Measurements from ENCODE around the gene DYSF.

Gene DYSF

GRCh38 chr2:71459084-71459431 lies 5.7 kb downstream of the DYSF start:
- Histone ChIP-seq H2BK5ac (ENCODE audit: low read length) (no peak overlapping the region), H3K27ac (replicated peaks; ENCODE audit: low read length) (no peak overlapping the region), H3K4me3 (ENCODE audit: low read length in 2 of 2) (no peak overlapping the region), H3K36me3 (replicated peaks in 1 of 2; ENCODE audit: control insufficient read depth in 2 of 2, insufficient read depth in 2 of 2, low read length in 2 of 2) (no peaks in the 10 kb centered on the region), H3K9ac (ENCODE audit: low read depth, low read length, poor library complexity) (no peak overlapping the region), H3K4ac (ENCODE audit: low read length) (no peak overlapping the region), H2AK5ac (ENCODE audit: low read depth, low read length) (no peak overlapping the region), H4K91ac (ENCODE audit: low read depth, low read length, poor library complexity) (no peak overlapping the region), H4K8ac (ENCODE audit: low read depth, low read length) (no peak overlapping the region), H3K18ac (ENCODE audit: low read length) (no peak overlapping the region), H2BK15ac (ENCODE audit: low read length) (no peak overlapping the region), H3K79me1 (ENCODE audit: low read depth, low read length) (no peaks in the 10 kb centered on the region), H3K9me3 (replicated peaks in 1 of 2; ENCODE audit: control insufficient read depth in 2 of 2, insufficient read depth in 1 of 2, low read depth in 1 of 2, low read length in 2 of 2) (no peaks in the 10 kb centered on the region), H2BK120ac (ENCODE audit: low read depth, low read length) (no peak overlapping the region), H2BK12ac (ENCODE audit: low read length) (no peak overlapping the region), H3K23ac (ENCODE audit: low read depth, low read length, poor library complexity) (no peak overlapping the region), H2AFZ (ENCODE audit: low read length) (no peak overlapping the region), H3K4me2 (ENCODE audit: insufficient read depth, low read length, poor library complexity, severe bottlenecking) (no peak overlapping the region), H3K4me1 (ENCODE audit: control insufficient read depth in 2 of 2, insufficient read depth in 1 of 2, low read depth in 1 of 2, low read length in 2 of 2) (peaks cover 20 to 25% of the 10 kb centered on the region in 2 donors), H3K14ac (ENCODE audit: low read length) (no peak overlapping the region), H3K27me3 (ENCODE audit: control insufficient read depth in 3 of 3, insufficient read depth in 3 of 3, low read depth in 1 of 3, low read length in 3 of 3) (peaks cover 0 to 41% (median 13%) of the 10 kb centered on the region in 3 experiments)
- WGBS, 2 donors (ENCODE audit: extremely low coverage in 2 of 2, insufficient read length in 2 of 2, insufficient replicate concordance in 1 of 2) = no CpG with 5 or more reads among the region's 2 CpGs
- DNase-seq (ENCODE audit: low spot score) = no peak

GRCh38 chr2:71460056-71460455 lies 6.7 kb downstream of the DYSF start:
- H3K36me3 ChIP-seq (replicated peaks in 1 of 2; ENCODE audit: control insufficient read depth in 2 of 2, insufficient read depth in 2 of 2, low read length in 2 of 2) = no peaks in the 10 kb centered on the region
- DNase-seq (ENCODE audit: low spot score) = no peak
- H4K91ac ChIP-seq (ENCODE audit: low read depth, low read length, poor library complexity) = no peak overlapping the region
- no peak overlapping the region for H2BK12ac ChIP-seq (ENCODE audit: low read length)
- H2AFZ ChIP-seq (ENCODE audit: low read length) = no peak overlapping the region
- H3K9me3 ChIP-seq (replicated peaks in 1 of 2; ENCODE audit: control insufficient read depth in 2 of 2, insufficient read depth in 1 of 2, low read depth in 1 of 2, low read length in 2 of 2) = peaks cover 0 to 6% of the 10 kb centered on the region in 2 donors
- no peak overlapping the region for H3K18ac ChIP-seq (ENCODE audit: low read length)
- H3K4me3 ChIP-seq (ENCODE audit: low read length in 2 of 2) = no peak overlapping the region
- H3K27ac ChIP-seq (replicated peaks; ENCODE audit: low read length) = no peak overlapping the region
- no peak overlapping the region for H2AK5ac ChIP-seq (ENCODE audit: low read depth, low read length)
- no peak overlapping the region for H3K4ac ChIP-seq (ENCODE audit: low read length)
- no peak overlapping the region for H2BK120ac ChIP-seq (ENCODE audit: low read depth, low read length)
- whole genome bisulfite sequencing, 2 donors (ENCODE audit: extremely low coverage in 2 of 2, insufficient read length in 2 of 2, insufficient replicate concordance in 1 of 2) = no CpG with 5 or more reads among the region's 6 CpGs
- H3K4me1 ChIP-seq (ENCODE audit: control insufficient read depth in 2 of 2, insufficient read depth in 1 of 2, low read depth in 1 of 2, low read length in 2 of 2) = peaks cover 18 to 22% of the 10 kb centered on the region in 2 donors
- H3K23ac ChIP-seq (ENCODE audit: low read depth, low read length, poor library complexity) = no peak overlapping the region
- no peak overlapping the region for H2BK5ac ChIP-seq (ENCODE audit: low read length)
- no peak overlapping the region for H3K4me2 ChIP-seq (ENCODE audit: insufficient read depth, low read length, poor library complexity, severe bottlenecking)
- H3K14ac ChIP-seq (ENCODE audit: low read length) = no peak overlapping the region
- H3K27me3 ChIP-seq (ENCODE audit: control insufficient read depth in 3 of 3, insufficient read depth in 3 of 3, low read depth in 1 of 3, low read length in 3 of 3) = peaks cover 0 to 41% (median 14%) of the 10 kb centered on the region in 3 experiments
- no peak overlapping the region for H2BK15ac ChIP-seq (ENCODE audit: low read length)
- H3K79me1 ChIP-seq (ENCODE audit: low read depth, low read length) = no peaks in the 10 kb centered on the region
- no peak overlapping the region for H3K9ac ChIP-seq (ENCODE audit: low read depth, low read length, poor library complexity)
- H4K8ac ChIP-seq (ENCODE audit: low read depth, low read length) = no peak overlapping the region

- no peak overlapping the region for H2AK5ac ChIP-seq (ENCODE audit: low read depth, low read length)
- no peak overlapping the region for H2BK15ac ChIP-seq (ENCODE audit: low read length)
- H3K9me3 ChIP-seq (replicated peaks in 1 of 2; ENCODE audit: control insufficient read depth in 2 of 2, insufficient read depth in 1 of 2, low read depth in 1 of 2, low read length in 2 of 2) = peaks cover 0 to 7% of the 10 kb centered on the region in 2 donors
- WGBS, 2 donors (ENCODE audit: extremely low coverage in 2 of 2, insufficient read length in 2 of 2, insufficient replicate concordance in 1 of 2) = no CpG with 5 or more reads among the region's 9 CpGs
- H2BK120ac ChIP-seq (ENCODE audit: low read depth, low read length) = no peak overlapping the region
- no peak overlapping the region for H4K8ac ChIP-seq (ENCODE audit: low read depth, low read length)
- no peak overlapping the region for H3K9ac ChIP-seq (ENCODE audit: low read depth, low read length, poor library complexity)
- H3K27ac ChIP-seq (replicated peaks; ENCODE audit: low read length) = no peak overlapping the region
- H3K18ac ChIP-seq (ENCODE audit: low read length) = no peak overlapping the region
- no peak overlapping the region for H4K91ac ChIP-seq (ENCODE audit: low read depth, low read length, poor library complexity)
- no peak overlapping the region for H3K23ac ChIP-seq (ENCODE audit: low read depth, low read length, poor library complexity)
- no peaks in the 10 kb centered on the region for H3K79me1 ChIP-seq (ENCODE audit: low read depth, low read length)
- H3K4me1 ChIP-seq (ENCODE audit: control insufficient read depth in 2 of 2, insufficient read depth in 1 of 2, low read depth in 1 of 2, low read length in 2 of 2) = peaks cover 13 to 15% of the 10 kb centered on the region in 2 donors
- no peaks in the 10 kb centered on the region for H3K36me3 ChIP-seq (replicated peaks in 1 of 2; ENCODE audit: control insufficient read depth in 2 of 2, insufficient read depth in 2 of 2, low read length in 2 of 2)
- H3K27me3 ChIP-seq (ENCODE audit: control insufficient read depth in 3 of 3, insufficient read depth in 3 of 3, low read depth in 1 of 3, low read length in 3 of 3) = peaks cover 6 to 46% (median 21%) of the 10 kb centered on the region in 3 experiments
- H3K14ac ChIP-seq (ENCODE audit: low read length) = no peak overlapping the region
- H3K4me2 ChIP-seq (ENCODE audit: insufficient read depth, low read length, poor library complexity, severe bottlenecking) = no peak overlapping the region
- no peak overlapping the region for H2BK12ac ChIP-seq (ENCODE audit: low read length)
- no peak overlapping the region for H2AFZ ChIP-seq (ENCODE audit: low read length)
- no peak overlapping the region for H3K4me3 ChIP-seq (ENCODE audit: low read length in 2 of 2)
- no peak overlapping the region for H3K4ac ChIP-seq (ENCODE audit: low read length)
- no peak for DNase-seq (ENCODE audit: low spot score)
- H2BK5ac ChIP-seq (ENCODE audit: low read length) = no peak overlapping the region
These were observed 7.4 kb downstream of the DYSF start for GRCh38 chr2:71460595-71461303.

- Histone ChIP-seq H2BK12ac (ENCODE audit: low read length) (no peak overlapping the region), H3K9ac (ENCODE audit: low read depth, low read length, poor library complexity) (no peak overlapping the region), H3K23ac (ENCODE audit: low read depth, low read length, poor library complexity) (no peak overlapping the region), H4K8ac (ENCODE audit: low read depth, low read length) (no peak overlapping the region), H3K14ac (ENCODE audit: low read length) (no peak overlapping the region), H3K4ac (ENCODE audit: low read length) (no peak overlapping the region), H2BK120ac (ENCODE audit: low read depth, low read length) (no peak overlapping the region), H3K27me3 (ENCODE audit: control insufficient read depth in 3 of 3, insufficient read depth in 3 of 3, low read depth in 1 of 3, low read length in 3 of 3) (peaks cover 11 to 51% (median 26%) of the 10 kb centered on the region in 3 experiments), H3K4me1 (ENCODE audit: control insufficient read depth in 2 of 2, insufficient read depth in 1 of 2, low read depth in 1 of 2, low read length in 2 of 2) (peaks cover 10 to 11% of the 10 kb centered on the region in 2 donors), H2AK5ac (ENCODE audit: low read depth, low read length) (no peak overlapping the region), H3K36me3 (replicated peaks in 1 of 2; ENCODE audit: control insufficient read depth in 2 of 2, insufficient read depth in 2 of 2, low read length in 2 of 2) (no peaks in the 10 kb centered on the region), H4K91ac (ENCODE audit: low read depth, low read length, poor library complexity) (no peak overlapping the region), H2BK5ac (ENCODE audit: low read length) (no peak overlapping the region), H3K9me3 (replicated peaks in 1 of 2; ENCODE audit: control insufficient read depth in 2 of 2, insufficient read depth in 1 of 2, low read depth in 1 of 2, low read length in 2 of 2) (peaks cover 0 to 7% of the 10 kb centered on the region in 2 donors), H3K4me3 (ENCODE audit: low read length in 2 of 2) (no peak overlapping the region), H3K27ac (replicated peaks; ENCODE audit: low read length) (no peak overlapping the region), H3K79me1 (ENCODE audit: low read depth, low read length) (no peaks in the 10 kb centered on the region), H2BK15ac (ENCODE audit: low read length) (no peak overlapping the region), H2AFZ (ENCODE audit: low read length) (no peak overlapping the region), H3K18ac (ENCODE audit: low read length) (no peak overlapping the region), H3K4me2 (ENCODE audit: insufficient read depth, low read length, poor library complexity, severe bottlenecking) (no peak overlapping the region)
- DNase-seq (ENCODE audit: low spot score) = no peak
- WGBS, 2 donors (ENCODE audit: extremely low coverage in 2 of 2, insufficient read length in 2 of 2, insufficient replicate concordance in 1 of 2) = no CpG with 5 or more reads among the region's 5 CpGs
These were observed 7.9 kb downstream of the DYSF start for GRCh38 chr2:71461304-71461671.
